Retinal pigment epithelial cell (primary cell): ENCODE data around the gene TRAIP.

ENCODE experiments used
- DNase-seq: peaks from one replicate; pipeline ENCODE4 v3.0.0-alpha.2; 2010; ENCODE audit warnings: low read depth
- H3K4me3 ChIP-seq: 2 replicates; pipeline ENCODE4 v1.5.1; 2011; ENCODE audit warnings: mild to moderate bottlenecking, low read length, control low read depth, moderate library complexity
- TF ChIP-seq, protein P1 (sequence below): conservative IDR thresholded peaks from 2 replicates; pipeline ENCODE4 v1.5.1; 2011; ENCODE audit warnings: low read depth, low read length, control low read depth, inconsistent platforms

Gene TRAIP

DNA sequence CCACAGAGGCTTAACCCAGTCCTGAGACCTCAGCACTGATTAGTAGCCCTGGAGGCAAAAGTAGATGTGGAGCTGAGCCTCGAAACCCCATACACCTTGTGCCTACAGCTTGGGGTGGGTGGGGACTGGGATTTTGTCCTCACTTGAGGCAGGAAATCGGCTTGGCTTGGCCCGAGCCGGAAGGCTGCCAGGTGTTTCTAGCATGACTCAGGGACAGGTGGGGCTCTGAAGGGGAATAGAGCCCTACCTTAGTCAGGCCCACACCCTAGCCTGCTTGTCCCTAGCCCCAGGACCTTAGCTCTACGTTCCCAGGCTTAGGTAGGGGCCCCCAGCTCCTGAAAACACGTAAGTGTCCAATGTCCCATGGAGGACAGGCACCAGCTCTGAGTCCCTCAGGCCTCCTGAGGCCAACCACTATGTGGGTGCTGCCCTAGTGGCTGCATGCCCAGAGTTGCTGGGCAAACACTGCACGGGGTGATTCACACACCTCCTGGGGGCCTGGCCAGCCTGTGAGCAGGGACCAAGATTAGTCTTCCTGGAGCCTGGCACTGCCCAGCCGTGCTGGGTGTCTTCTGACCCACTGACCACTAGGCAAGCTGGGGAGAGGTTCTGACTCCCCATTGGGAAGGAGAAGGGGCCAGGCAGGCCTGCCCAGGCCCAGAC, 44.3 kb upstream of the TRAIP start:
- peak; percentile 90 for DNase-seq
- TF ChIP-seq, protein P1, sequence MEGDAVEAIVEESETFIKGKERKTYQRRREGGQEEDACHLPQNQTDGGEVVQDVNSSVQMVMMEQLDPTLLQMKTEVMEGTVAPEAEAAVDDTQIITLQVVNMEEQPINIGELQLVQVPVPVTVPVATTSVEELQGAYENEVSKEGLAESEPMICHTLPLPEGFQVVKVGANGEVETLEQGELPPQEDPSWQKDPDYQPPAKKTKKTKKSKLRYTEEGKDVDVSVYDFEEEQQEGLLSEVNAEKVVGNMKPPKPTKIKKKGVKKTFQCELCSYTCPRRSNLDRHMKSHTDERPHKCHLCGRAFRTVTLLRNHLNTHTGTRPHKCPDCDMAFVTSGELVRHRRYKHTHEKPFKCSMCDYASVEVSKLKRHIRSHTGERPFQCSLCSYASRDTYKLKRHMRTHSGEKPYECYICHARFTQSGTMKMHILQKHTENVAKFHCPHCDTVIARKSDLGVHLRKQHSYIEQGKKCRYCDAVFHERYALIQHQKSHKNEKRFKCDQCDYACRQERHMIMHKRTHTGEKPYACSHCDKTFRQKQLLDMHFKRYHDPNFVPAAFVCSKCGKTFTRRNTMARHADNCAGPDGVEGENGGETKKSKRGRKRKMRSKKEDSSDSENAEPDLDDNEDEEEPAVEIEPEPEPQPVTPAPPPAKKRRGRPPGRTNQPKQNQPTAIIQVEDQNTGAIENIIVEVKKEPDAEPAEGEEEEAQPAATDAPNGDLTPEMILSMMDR, result no peak

DNA sequence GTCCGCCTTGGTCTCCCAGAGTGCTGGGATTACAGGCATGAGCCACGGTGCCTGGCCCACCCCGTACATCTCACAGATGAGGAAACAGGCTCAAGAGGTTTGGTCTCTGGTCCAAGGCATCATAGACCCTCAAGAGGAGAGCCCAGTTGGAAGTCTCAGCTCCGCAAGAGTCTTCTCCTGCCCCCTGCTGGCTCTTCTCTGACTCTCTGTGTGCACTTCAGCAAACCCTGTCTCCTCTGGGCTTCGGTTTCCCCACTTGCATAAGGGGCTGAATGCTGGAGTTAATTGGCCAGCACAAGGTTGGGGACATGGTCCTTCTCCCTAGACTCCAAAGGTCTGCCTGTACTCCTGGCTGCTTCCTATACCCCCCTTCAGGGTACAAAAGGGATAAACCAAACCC, 43.5 kb upstream of the TRAIP start:
- DNase-seq, result no peak
- TF ChIP-seq, protein P1, result peak; percentile 37
- H3K4me3 ChIP-seq, result no peak overlapping the region

More for the DNA sequence above, 44.3 kb upstream of the TRAIP start:
- no peak overlapping the region for H3K4me3 ChIP-seq

DNA sequence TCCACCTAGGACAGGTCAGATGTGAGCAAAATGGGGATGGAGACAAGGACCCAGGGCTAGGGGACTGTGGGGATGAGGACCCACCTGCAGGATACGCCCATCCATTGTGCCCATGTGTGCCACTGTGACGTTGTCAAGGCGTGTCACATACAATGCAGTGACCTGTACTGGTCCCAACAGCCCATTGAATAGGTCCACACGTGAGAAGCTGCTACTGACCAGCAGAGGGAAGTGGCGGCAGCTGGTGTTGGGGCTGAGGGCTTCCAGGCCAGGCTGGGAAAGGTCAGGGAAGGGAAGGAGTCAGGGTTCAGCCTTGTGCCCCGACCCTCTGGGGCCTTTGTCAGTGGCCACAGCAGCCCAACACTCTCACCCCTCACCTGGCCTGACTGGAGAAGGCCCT, 42.6 kb upstream of the TRAIP start:
- H3K4me3 ChIP-seq, result no peak overlapping the region
- TF ChIP-seq, protein P1, result no peak
- DNase-seq, result no peak

DNA sequence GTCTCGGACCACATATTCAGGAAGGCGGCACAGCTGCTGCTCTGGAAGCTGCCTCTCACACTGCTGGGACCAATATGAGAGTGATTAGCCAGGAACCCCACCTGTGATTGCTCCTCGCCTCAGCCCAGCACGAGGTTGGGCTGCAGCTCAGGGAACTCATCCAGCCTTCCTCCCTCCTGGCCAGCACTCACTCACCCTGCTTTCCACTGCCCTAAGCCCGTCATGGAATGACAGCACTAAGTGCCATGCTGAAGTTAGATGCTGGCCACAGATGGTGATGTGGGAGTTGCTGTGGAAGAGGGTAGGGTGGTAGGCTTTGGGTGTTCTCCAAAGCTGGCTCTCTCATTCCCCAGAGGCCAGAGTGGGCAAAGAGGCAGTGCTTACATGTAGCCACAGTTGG, 40.0 kb upstream of the TRAIP start:
- TF ChIP-seq, protein P1, result no peak
- DNase-seq, result no peak
- H3K4me3 ChIP-seq, result no peak overlapping the region

DNA sequence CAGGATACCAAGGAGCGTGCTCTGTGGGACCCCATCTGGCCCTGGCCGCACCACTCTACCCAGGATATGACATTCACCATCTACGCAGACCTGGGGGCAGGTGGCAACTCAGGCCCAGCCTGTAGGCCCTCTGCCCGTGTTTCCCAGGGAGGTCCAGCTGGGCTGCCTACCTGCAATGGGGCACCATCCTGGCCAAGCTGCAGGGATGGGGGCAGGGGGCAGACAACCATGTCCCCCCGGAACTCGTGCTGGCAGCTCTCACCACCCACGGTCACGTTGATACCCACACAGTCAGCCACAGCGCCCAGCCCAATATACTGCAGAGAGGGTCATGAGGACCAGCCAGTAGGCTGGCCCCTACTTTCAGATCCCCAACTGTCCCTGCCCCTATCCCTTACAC, 39.4 kb upstream of the TRAIP start:
- DNase-seq, result no peak

DNA sequence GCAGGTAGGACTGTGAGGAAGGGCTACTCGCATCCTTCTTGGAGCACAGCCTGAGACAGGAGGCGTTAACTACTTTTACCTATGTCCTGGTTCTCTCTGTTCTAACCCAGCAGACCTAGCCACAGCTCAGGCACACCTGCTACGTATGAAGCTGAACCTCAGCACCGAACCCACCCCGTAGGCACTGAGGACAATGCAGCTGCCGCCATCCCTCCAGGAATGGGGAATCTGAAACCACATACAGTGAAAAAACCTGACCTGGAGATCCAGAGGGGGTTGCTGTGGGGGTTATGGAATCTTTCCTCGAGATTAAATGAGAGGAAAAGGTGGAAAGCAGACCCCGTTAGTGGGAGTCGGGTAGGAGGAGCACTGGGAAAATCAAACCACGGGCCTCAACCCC, 32.9 kb upstream of the TRAIP start:
- DNase-seq, result no peak
- TF ChIP-seq, protein P1, result no peak
- no peak overlapping the region for H3K4me3 ChIP-seq

More for the DNA sequence above, 39.4 kb upstream of the TRAIP start:
- no peak overlapping the region for H3K4me3 ChIP-seq
- TF ChIP-seq, protein P1, result no peak

DNA sequence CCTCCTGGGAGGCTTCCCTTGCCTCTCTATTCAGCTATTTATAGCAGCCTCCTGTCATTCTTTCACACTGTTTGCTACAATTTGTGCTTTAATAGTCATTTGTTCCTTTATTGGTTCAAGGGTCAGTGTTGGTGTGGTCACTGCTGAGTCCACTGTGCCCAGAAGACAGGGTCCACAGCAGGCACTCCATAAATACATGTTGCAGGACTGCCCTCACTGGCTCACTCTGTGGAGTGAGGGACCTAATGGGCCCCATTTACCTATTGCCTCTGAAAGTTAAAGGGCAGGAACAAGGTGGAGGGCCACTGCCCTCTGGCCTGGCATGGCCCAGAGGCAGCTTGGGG, 30.5 kb upstream of the TRAIP start:
- no peak for DNase-seq
- no peak overlapping the region for H3K4me3 ChIP-seq
- TF ChIP-seq, protein P1, result no peak
